ENCODE data around the gene STK40. TPM values are rescaled to one million over a fixed set of nuclear protein-coding genes. Genes with fewer than 3 reads are reported as not detected.

The STK40 gene
- total RNA-seq, 1 donor from 2014 or later, result 45.0 TPM

DNA sequence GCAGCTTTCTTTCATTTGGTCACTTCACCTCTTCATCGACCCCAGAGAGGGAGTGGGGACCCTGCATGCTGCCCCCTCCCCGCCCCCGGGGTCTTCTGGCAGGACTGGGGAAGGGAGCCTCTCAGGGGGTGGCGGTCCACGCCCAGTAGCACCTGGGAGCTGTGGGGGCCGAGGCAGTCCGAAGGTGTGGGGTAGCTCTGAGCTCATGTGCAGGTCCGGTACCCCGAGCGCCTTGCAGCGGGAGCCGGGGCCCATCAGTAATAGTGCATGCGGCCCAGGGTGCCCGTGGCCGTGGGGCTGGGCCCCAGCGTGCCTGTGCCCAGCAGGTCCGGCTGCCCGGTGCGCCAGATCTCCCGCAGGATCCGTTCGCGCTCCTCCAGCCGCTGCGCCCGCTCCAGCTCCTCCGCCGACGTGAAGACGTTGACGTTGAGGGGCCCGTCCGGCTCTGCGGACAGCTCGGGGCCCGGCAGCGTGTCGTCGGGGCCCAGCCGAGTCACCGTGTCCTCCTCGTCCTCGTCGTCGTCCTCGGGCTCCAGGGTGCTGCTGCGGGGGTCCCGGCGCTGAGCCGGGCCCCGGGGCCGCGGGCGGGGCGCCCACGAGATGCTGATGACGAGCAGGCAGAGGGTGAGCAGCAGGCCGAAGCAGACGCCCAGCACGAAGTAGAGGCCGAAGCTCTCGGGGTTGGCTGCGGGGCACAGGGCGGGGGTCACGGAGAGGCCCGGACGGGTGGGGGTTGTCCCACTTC, 63.5 kb downstream of the STK40 start:
- H3K36me3 Mint-ChIP-seq (ENCODE audit: unreplicated experiment), result no peaks in the 10 kb centered on the region
- DNase-seq (ENCODE audit: extremely low spot score, unreplicated experiment), result no peak
- peaks cover 40% of the 10 kb centered on the region for H3K4me1 Mint-ChIP-seq (ENCODE audit: unreplicated experiment)
- H3K9me3 Mint-ChIP-seq (ENCODE audit: unreplicated experiment), result no peaks in the 10 kb centered on the region
- TF ChIP-seq, protein P1, sequence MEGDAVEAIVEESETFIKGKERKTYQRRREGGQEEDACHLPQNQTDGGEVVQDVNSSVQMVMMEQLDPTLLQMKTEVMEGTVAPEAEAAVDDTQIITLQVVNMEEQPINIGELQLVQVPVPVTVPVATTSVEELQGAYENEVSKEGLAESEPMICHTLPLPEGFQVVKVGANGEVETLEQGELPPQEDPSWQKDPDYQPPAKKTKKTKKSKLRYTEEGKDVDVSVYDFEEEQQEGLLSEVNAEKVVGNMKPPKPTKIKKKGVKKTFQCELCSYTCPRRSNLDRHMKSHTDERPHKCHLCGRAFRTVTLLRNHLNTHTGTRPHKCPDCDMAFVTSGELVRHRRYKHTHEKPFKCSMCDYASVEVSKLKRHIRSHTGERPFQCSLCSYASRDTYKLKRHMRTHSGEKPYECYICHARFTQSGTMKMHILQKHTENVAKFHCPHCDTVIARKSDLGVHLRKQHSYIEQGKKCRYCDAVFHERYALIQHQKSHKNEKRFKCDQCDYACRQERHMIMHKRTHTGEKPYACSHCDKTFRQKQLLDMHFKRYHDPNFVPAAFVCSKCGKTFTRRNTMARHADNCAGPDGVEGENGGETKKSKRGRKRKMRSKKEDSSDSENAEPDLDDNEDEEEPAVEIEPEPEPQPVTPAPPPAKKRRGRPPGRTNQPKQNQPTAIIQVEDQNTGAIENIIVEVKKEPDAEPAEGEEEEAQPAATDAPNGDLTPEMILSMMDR (IDR thresholded peaks at IDR 0.05), result no peak
- no peaks in the 10 kb centered on the region for H3K27me3 Mint-ChIP-seq (ENCODE audit: unreplicated experiment)
- peak overlapping the region; percentile 81 for H3K4me3 Mint-ChIP-seq (ENCODE audit: unreplicated experiment)
- peak overlapping the region; percentile 85 for H3K27ac Mint-ChIP-seq (ENCODE audit: unreplicated experiment)

DNA sequence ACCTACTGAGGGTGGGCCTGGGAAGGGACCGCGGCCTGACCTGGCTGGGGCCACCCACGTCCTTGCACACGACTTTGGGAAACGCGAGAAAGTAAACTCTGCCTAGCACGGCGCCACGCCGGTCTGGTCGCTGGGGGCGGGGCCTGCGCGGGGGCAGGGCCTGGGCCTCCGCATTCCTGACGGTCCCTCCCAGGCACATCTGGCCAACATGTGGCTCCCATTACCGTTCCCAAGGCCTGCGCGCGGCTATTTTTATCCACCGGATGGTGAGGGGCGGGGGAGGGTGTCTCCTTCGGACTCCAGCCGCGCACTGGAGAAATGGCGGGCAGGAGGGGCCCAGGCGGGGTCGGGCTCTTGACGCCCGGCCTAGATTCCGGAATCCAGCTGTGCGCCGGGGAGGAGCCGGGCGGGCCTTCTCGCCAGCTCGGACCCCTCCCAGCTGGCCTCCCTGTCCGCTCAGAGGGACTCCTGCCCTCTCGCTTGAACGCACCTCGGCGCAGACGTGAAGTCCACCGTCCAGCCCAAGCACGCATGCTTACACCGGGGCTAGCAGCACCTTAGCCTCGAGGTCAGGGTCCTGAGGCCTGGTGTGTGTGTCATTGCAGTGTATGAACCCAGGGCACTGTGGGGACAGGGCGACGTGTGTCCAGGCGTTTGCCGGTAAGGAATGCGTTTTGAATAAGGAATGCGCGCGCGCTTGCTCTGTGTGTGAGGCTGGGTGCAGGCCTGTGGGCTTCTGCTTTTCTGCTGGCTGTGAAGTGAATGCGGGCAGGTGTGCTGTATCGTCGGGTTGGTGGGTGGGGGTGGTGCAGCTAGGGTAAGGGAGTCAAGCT, 64.4 kb downstream of the STK40 start:
- Mint-ChIP-seq H3K9me3 (ENCODE audit: unreplicated experiment) (no peaks in the 10 kb centered on the region), H3K4me1 (ENCODE audit: unreplicated experiment) (peaks cover 32% of the 10 kb centered on the region), H3K27me3 (ENCODE audit: unreplicated experiment) (no peaks in the 10 kb centered on the region), H3K27ac (ENCODE audit: unreplicated experiment) (peak overlapping the region; percentile 85), H3K36me3 (ENCODE audit: unreplicated experiment) (no peaks in the 10 kb centered on the region), H3K4me3 (ENCODE audit: unreplicated experiment) (peak overlapping the region; percentile 81)
- TF ChIP-seq, protein P1 (IDR thresholded peaks at IDR 0.05), result no peak
- DNase-seq (ENCODE audit: extremely low spot score, unreplicated experiment), result peak; percentile 97

DNA sequence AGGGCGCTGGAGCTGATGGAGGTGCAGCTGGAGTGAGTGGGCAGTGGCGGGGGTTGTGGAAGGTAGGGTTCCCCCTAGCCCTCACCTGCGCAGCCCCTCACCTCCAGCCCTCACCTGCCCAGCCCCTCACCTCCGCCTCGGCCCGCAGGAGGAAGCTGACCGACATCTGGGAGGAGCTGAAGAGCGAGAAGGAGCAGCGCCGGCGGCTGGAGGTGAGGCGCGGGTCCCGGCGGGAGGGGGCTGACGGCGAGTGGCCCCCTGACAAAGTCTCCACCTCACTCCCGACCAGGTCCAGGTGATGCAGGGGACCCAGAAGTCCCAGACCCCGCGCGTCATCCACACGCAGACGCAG, 65.0 kb downstream of the STK40 start:
- TF ChIP-seq, protein P1 (IDR thresholded peaks at IDR 0.05), result no peak
- H3K27me3 Mint-ChIP-seq (ENCODE audit: unreplicated experiment), result no peaks in the 10 kb centered on the region
- H3K4me1 Mint-ChIP-seq (ENCODE audit: unreplicated experiment), result peaks cover 28% of the 10 kb centered on the region
- H3K9me3 Mint-ChIP-seq (ENCODE audit: unreplicated experiment), result no peaks in the 10 kb centered on the region
- H3K27ac Mint-ChIP-seq (ENCODE audit: unreplicated experiment), result peak overlapping the region; percentile 78
- peak overlapping the region; percentile 63 for H3K4me3 Mint-ChIP-seq (ENCODE audit: unreplicated experiment)
- no peak for DNase-seq (ENCODE audit: extremely low spot score, unreplicated experiment)
- no peaks in the 10 kb centered on the region for H3K36me3 Mint-ChIP-seq (ENCODE audit: unreplicated experiment)

DNA sequence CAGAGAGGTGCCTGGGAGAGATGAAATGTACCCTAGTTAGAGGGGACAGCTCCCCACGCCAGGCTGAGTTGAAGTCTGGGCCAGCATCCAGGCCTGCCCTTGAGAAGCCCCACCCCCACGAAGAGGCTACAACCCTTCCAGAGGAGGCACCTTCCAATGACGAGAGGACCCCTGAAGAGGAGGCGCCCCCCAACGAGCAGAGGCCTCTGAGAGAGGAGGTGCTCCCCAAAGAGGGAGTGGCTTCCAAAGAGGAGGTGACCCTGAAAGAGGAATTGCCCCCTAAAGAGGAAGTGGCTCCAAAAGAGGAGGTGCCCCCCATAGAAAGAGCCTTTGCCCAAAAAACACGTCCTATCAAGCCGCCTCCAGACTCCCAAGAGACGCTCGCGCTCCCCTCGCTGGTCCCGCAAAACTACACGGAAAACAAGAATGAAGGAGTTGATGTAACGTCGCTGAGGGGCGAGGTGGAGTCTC, 65.4 kb downstream of the STK40 start:
- Mint-ChIP-seq H3K27me3 (ENCODE audit: unreplicated experiment) (no peaks in the 10 kb centered on the region), H3K27ac (ENCODE audit: unreplicated experiment) (peak overlapping the region; percentile 78), H3K4me1 (ENCODE audit: unreplicated experiment) (peaks cover 26% of the 10 kb centered on the region), H3K36me3 (ENCODE audit: unreplicated experiment) (no peaks in the 10 kb centered on the region), H3K9me3 (ENCODE audit: unreplicated experiment) (no peaks in the 10 kb centered on the region), H3K4me3 (ENCODE audit: unreplicated experiment) (peak overlapping the region; percentile 63)
- DNase-seq (ENCODE audit: extremely low spot score, unreplicated experiment), result no peak
- TF ChIP-seq, protein P1 (IDR thresholded peaks at IDR 0.05), result no peak

DNA sequence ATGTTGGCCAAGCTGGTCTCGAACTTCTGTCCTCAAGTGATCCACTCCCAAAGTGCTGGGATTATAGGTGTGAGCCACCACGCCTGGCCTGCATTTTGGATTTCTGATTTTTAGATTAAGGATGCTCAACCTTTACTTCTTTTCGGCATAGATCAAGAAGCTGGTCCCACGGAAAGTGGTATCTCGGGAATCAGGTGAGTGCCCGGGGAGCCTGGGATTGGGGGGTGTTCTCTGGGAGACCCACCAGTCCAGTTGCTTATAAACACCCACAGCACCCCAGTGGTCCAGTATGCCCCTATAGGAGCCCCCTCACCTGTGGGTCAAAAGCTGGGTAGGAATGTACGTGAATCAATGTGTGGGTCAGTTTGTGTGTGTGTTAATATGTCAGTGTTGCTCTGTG, 76.3 kb downstream of the STK40 start:
- no peak overlapping the region for H3K4me3 Mint-ChIP-seq (ENCODE audit: unreplicated experiment)
- no peak for DNase-seq (ENCODE audit: extremely low spot score, unreplicated experiment)
- no peaks in the 10 kb centered on the region for H3K27me3 Mint-ChIP-seq (ENCODE audit: unreplicated experiment)
- TF ChIP-seq, protein P1 (IDR thresholded peaks at IDR 0.05), result no peak
- H3K36me3 Mint-ChIP-seq (ENCODE audit: unreplicated experiment), result peaks cover 9% of the 10 kb centered on the region
- no peaks in the 10 kb centered on the region for H3K9me3 Mint-ChIP-seq (ENCODE audit: unreplicated experiment)
- H3K4me1 Mint-ChIP-seq (ENCODE audit: unreplicated experiment), result peaks cover 16% of the 10 kb centered on the region
- H3K27ac Mint-ChIP-seq (ENCODE audit: unreplicated experiment), result no peak overlapping the region

Data from osteocyte (in vitro differentiated cells).